ENCODE results near the gene NPR1. TPM values are rescaled to one million over a fixed set of nuclear protein-coding genes. Genes with fewer than 3 reads are reported as not detected.

The NPR1 gene
- total and polyA plus RNA-seq, 2 of the 13 experiments (the other 11 are each of a cell fraction or from before 2014, with no cell fraction given), result not detected

DNA sequence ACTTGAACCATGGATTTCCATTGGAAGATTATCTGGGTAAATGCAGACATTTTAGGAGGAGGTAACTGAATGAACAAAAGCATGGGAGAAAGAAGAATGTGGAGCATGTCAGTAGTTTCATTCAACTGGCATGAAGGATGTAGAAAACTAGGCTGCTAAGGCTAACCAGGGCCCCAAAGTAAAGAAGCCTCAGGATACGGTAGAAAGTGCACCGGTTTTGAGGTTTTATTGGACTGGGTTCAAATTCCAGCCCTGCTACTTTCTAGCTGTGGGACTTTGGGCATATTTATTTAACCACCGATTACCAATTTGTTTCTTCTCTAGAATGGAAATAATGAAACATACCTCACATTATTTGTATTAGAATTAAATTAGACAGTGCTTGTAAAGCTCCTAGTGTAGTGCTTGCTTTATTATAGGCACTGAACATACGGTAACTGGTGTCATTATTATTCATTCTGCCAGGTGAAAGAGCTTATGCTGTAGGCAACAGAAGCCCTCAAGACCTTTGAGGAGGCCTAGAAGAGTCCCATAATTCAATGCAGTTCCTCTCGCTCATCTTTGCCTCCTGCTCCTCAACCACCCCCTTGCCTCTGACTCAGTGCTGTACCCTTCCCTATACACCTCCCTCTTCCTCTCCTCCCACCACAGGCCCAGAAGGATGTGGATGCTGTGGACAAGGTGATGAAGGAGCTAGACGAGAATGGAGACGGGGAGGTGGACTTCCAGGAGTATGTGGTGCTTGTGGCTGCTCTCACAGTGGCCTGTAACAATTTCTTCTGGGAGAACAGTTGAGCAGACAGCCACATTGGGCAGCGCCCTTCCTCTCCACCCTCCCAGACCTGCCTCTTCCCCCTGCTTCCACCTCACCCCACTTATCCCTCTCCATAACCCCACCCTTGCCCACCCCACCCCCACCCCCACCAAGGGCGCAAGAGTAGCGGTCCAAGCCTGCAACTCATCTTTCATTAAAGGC is 47.2 kb upstream of the NPR1 start (continued):
- TF ChIP-seq KDM5B (CRISPR knock-in tag; IDR thresholded peaks at IDR 0.05; ENCODE audit: borderline replicate concordance), result no peak
- TF ChIP-seq, protein P1, sequence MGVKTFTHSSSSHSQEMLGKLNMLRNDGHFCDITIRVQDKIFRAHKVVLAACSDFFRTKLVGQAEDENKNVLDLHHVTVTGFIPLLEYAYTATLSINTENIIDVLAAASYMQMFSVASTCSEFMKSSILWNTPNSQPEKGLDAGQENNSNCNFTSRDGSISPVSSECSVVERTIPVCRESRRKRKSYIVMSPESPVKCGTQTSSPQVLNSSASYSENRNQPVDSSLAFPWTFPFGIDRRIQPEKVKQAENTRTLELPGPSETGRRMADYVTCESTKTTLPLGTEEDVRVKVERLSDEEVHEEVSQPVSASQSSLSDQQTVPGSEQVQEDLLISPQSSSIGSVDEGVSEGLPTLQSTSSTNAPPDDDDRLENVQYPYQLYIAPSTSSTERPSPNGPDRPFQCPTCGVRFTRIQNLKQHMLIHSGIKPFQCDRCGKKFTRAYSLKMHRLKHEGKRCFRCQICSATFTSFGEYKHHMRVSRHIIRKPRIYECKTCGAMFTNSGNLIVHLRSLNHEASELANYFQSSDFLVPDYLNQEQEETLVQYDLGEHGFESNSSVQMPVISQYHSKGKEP (CRISPR knock-in tag; IDR thresholded peaks at IDR 0.05), result no peak
- TF ChIP-seq SNAPC2 (CRISPR knock-in tag; IDR thresholded peaks at IDR 0.05), result no peak
- TF ChIP-seq ZNF337 (CRISPR knock-in tag; IDR thresholded peaks at IDR 0.05; ENCODE audit: borderline replicate concordance, low read depth), result no peak
- no peak for TF ChIP-seq PCBP2 (optimal IDR thresholded peaks at IDR 0.05; ENCODE audit: low read depth, low read length, poor library complexity, severe bottlenecking)
- no peak for TF ChIP-seq GTF3A (CRISPR knock-in tag; conservative IDR thresholded peaks at IDR 0.05)
- TF ChIP-seq PTBP1 (IDR thresholded peaks at IDR 0.05; ENCODE audit: low read depth, low read length, poor library complexity, severe bottlenecking), result no peak
- TF ChIP-seq SOX6 (IDR thresholded peaks at IDR 0.05), result no peak
- TF ChIP-seq SOX6 (CRISPR knock-in tag; IDR thresholded peaks at IDR 0.05), result peak; percentile 33; the same call in 1 of the 2 replicates
- TF ChIP-seq, protein P2, sequence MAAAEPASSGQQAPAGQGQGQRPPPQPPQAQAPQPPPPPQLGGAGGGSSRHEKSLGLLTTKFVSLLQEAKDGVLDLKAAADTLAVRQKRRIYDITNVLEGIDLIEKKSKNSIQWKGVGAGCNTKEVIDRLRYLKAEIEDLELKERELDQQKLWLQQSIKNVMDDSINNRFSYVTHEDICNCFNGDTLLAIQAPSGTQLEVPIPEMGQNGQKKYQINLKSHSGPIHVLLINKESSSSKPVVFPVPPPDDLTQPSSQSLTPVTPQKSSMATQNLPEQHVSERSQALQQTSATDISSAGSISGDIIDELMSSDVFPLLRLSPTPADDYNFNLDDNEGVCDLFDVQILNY (CRISPR knock-in tag; conservative IDR thresholded peaks at IDR 0.05), result no peak
- no peak for TF ChIP-seq ZNF432 (CRISPR knock-in tag; IDR thresholded peaks at IDR 0.05; ENCODE audit: borderline replicate concordance)
- no peak for TF ChIP-seq ZNF12 (CRISPR knock-in tag; IDR thresholded peaks at IDR 0.05)
- TF ChIP-seq ZBTB20 (CRISPR knock-in tag; IDR thresholded peaks at IDR 0.05; ENCODE audit: borderline replicate concordance, low read depth), result no peak
- no peak for TF ChIP-seq RORA (CRISPR knock-in tag; IDR thresholded peaks at IDR 0.05)
- no peak for TF ChIP-seq FOXK1 (CRISPR knock-in tag; IDR thresholded peaks at IDR 0.05; ENCODE audit: borderline replicate concordance, low read depth)
- TF ChIP-seq NKX3-1 (CRISPR knock-in tag; IDR thresholded peaks at IDR 0.05), result no peak
- TF ChIP-seq, protein P3, sequence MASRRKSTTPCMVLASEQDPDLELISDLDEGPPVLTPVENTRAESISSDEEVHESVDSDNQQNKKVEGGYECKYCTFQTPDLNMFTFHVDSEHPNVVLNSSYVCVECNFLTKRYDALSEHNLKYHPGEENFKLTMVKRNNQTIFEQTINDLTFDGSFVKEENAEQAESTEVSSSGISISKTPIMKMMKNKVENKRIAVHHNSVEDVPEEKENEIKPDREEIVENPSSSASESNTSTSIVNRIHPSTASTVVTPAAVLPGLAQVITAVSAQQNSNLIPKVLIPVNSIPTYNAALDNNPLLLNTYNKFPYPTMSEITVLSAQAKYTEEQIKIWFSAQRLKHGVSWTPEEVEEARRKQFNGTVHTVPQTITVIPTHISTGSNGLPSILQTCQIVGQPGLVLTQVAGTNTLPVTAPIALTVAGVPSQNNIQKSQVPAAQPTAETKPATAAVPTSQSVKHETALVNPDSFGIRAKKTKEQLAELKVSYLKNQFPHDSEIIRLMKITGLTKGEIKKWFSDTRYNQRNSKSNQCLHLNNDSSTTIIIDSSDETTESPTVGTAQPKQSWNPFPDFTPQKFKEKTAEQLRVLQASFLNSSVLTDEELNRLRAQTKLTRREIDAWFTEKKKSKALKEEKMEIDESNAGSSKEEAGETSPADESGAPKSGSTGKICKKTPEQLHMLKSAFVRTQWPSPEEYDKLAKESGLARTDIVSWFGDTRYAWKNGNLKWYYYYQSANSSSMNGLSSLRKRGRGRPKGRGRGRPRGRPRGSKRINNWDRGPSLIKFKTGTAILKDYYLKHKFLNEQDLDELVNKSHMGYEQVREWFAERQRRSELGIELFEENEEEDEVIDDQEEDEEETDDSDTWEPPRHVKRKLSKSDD (CRISPR knock-in tag; IDR thresholded peaks at IDR 0.05; ENCODE audit: low read depth), result no peak
- TF ChIP-seq BORCS8-MEF2B (CRISPR knock-in tag; IDR thresholded peaks at IDR 0.05), result no peak
- no peak for TF ChIP-seq ZFP62 (CRISPR knock-in tag; IDR thresholded peaks at IDR 0.05)
- TF ChIP-seq ERF (CRISPR knock-in tag; IDR thresholded peaks at IDR 0.05), result 0 out of 2 replicates have a peak, but pooled peaks have one; percentile 26
- no peak for TF ChIP-seq HDAC2 (CRISPR knock-in tag; IDR thresholded peaks at IDR 0.05)
- TF ChIP-seq, protein P4, sequence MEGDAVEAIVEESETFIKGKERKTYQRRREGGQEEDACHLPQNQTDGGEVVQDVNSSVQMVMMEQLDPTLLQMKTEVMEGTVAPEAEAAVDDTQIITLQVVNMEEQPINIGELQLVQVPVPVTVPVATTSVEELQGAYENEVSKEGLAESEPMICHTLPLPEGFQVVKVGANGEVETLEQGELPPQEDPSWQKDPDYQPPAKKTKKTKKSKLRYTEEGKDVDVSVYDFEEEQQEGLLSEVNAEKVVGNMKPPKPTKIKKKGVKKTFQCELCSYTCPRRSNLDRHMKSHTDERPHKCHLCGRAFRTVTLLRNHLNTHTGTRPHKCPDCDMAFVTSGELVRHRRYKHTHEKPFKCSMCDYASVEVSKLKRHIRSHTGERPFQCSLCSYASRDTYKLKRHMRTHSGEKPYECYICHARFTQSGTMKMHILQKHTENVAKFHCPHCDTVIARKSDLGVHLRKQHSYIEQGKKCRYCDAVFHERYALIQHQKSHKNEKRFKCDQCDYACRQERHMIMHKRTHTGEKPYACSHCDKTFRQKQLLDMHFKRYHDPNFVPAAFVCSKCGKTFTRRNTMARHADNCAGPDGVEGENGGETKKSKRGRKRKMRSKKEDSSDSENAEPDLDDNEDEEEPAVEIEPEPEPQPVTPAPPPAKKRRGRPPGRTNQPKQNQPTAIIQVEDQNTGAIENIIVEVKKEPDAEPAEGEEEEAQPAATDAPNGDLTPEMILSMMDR (CRISPR knock-in tag; IDR thresholded peaks at IDR 0.05), result no peak
- TF ChIP-seq JUND (CRISPR knock-in tag; IDR thresholded peaks at IDR 0.05), result no peak

All from HepG2 (cell line).